Liver (tissue), 3 donors: ENCODE measurements around the gene SH2D7.
"Not testable (repeated sequence)": the region's sequence is repeated elsewhere in the genome, so short reads cannot be mapped to it uniquely, and the experiment has no call there.

Source experiments
- ATF3 ChIP-seq: IDR thresholded peaks from 2 replicates; pipeline ENCODE4 v1.6.1; 2016; ENCODE audit warnings: antibody characterized with exemption
- CTCF ChIP-seq: fragments of 150-350 bp; IDR thresholded peaks from 2 replicates; pipeline ENCODE4 v1.5.1; 2017; ENCODE audit warnings: improper control_type of control experiment, low read depth, low read length; ENCODE audit not compliant: missing input control
- EGR1 ChIP-seq, 2 donors: IDR thresholded peaks; 2 replicates each; pipeline ENCODE4 v1.6.1; 2016 to 2018; ENCODE audit warnings: antibody characterized with exemption in 2 of 2, low read depth in 2 of 2
- FOXA1 ChIP-seq: IDR thresholded peaks from 2 replicates; pipeline ENCODE4 v1.6.1; 2016; ENCODE audit warnings: antibody characterized with exemption
- MAX ChIP-seq: IDR thresholded peaks from 2 replicates; pipeline ENCODE4 v1.6.1; 2016; ENCODE audit warnings: antibody characterized with exemption
- REST ChIP-seq: IDR thresholded peaks from 2 replicates; pipeline ENCODE4 v1.6.1; 2016; ENCODE audit warnings: antibody characterized with exemption, mild to moderate bottlenecking
- donor health status: healthy.
- donor health status: healthy.

- not testable (repeated sequence) for TF ChIP-seq CTCF; MAX; REST; EGR1 (IDR thresholded peaks at IDR 0.05; ENCODE audit: low read depth in 2 of 2); ATF3; FOXA1
Measured at GRCh38 chr15:78151075-78151474, 58.7 kb downstream of the SH2D7 start.
